H1 (cell line): Measurements from ENCODE around the gene TNFRSF8. TPM values are rescaled to one million over a fixed set of nuclear protein-coding genes. Genes with fewer than 3 reads are reported as not detected.

ENCODE experiments used
- CREB1 ChIP-seq: IDR thresholded peaks from 2 replicates; pipeline ENCODE4 v1.6.1; 2012; ENCODE audit warnings: inconsistent platforms
- GABPA ChIP-seq: IDR thresholded peaks from 2 replicates; pipeline ENCODE4 v1.6.1; 2011; ENCODE audit warnings: mild to moderate bottlenecking, low read length, moderate library complexity, borderline replicate concordance; ENCODE audit not compliant: insufficient read depth
- polyA plus RNA-seq, 7 experiments: library from polyadenylated mRNA; depleted of rRNA in 3 of 7; stranded (reverse) in 5 of 7; unstranded in 2 of 7; fragments of >200 nt in 5 of 7; fragments of 200-250 nt in 2 of 7; gene quantifications; 1 replicate in 5 of 7; 2 replicates in 1 of 7; 4 replicates in 1 of 7; pipeline versions ENCODE4 v1.2.1 to v1.2.3, GENCODE V29; 2011 to 2013; ENCODE audit warnings: missing spikeins in 2 of 7, mixed read lengths in 2 of 7
- total RNA-seq: library from RNA; stranded (reverse); fragmentation: NEBNext Ultra II Directional; extraction: Animal tissue kit (Norgen Biotek cat#: 25700); gene quantifications from 2 replicates; pipeline ENCODE4 v1.2.1, GENCODE V29; 2021

Gene TNFRSF8
- total and polyA plus RNA-seq, 2 of the 8 experiments (the other 6 are each of a cell fraction or from before 2014, with no cell fraction given): 23.2 to 32.7 TPM

DNA sequence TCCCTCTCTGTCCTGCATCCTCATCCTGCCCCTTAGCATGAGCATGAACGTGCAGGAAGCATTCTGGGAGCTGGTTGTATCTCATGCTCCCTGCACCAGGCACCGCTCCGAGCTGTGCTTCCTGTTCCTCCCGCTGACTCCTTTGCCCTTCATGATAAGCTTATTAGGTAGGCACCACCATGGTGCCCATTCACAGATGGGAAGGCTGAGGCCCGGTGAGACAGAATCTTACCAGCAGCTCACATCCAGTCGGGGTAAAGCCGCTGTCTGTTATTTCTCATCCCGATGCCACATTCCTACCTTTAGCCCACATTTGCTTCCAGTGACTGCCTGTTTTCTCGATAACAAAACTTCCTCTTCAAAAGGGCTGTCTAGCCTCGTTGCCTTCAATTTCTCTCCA is 36.5 kb upstream of the TNFRSF8 start (continued):
- TF ChIP-seq GABPA (no peak), CREB1 (no peak)
